OCI-LY7 (cell line): Measurements from ENCODE around the gene KLF3. TPM values are rescaled to one million over a fixed set of nuclear protein-coding genes. Genes with fewer than 3 reads are reported as not detected.

Experiments
- BruUV-seq: library from RNA; stranded (reverse); fragments of 400-500 nt; replicated peaks from 2 replicates; lab custom pipeline; 2021; lab: Mats Ljungman, UMichigan
- CTCF ChIA-PET: fragments of 300-600 bp; sonication (Branson Sonifier 250); formaldehyde crosslinking; loops from one replicate; lab custom pipeline; 2022; ENCODE audit warnings: antibody characterized with exemption; ENCODE audit not compliant: unreplicated experiment; lab: Charles Lee
- POLR2A ChIA-PET: fragments of 300-600 bp; sonication (Branson Sonifier 250); formaldehyde crosslinking; loops from one replicate; lab custom pipeline; 2022; ENCODE audit warnings: antibody characterized with exemption; lab: Charles Lee
- DNase-seq: peaks from one replicate; pipeline ENCODE4 v3.0.0-alpha.2; 2015; ENCODE audit warnings: low spot score
- H2AFZ ChIP-seq: fragments of 200-600 bp; sonication (generic), shearing (Covaris generic); 2 replicates; pipeline ENCODE4 v1.6.1; 2014; ENCODE audit warnings: mild to moderate bottlenecking, antibody characterized with exemption, low read length, moderate library complexity
- H3K27ac ChIP-seq: fragments of 200-600 bp; sonication (generic); 2 replicates; pipeline ENCODE4 v1.5.1; 2014; ENCODE audit warnings: mixed run types, low read depth, mild to moderate bottlenecking, moderate library complexity, low read length, inconsistent platforms; ENCODE audit not compliant: poor library complexity, severe bottlenecking
- H3K36me3 ChIP-seq: fragments of 200-600 bp; sonication (generic); 2 replicates; pipeline ENCODE4 v1.6.1; 2014; ENCODE audit warnings: mild to moderate bottlenecking, antibody characterized with exemption, low read length, moderate library complexity, mixed read lengths; ENCODE audit not compliant: insufficient read depth
- H3K4me1 ChIP-seq: fragments of 200-600 bp; sonication (generic); 2 replicates; pipeline ENCODE4 v1.5.1; 2014; ENCODE audit warnings: mild to moderate bottlenecking, low read length; ENCODE audit not compliant: insufficient read depth, poor library complexity, severe bottlenecking
- H3K4me2 ChIP-seq: fragments of 200-600 bp; sonication (generic); 2 replicates; pipeline ENCODE4 v1.6.1; 2014; ENCODE audit warnings: mild to moderate bottlenecking, low read length
- H3K4me3 ChIP-seq: fragments of 200-600 bp; sonication (generic); 2 replicates; pipeline ENCODE4 v1.5.1; 2014; ENCODE audit warnings: mild to moderate bottlenecking, low read depth, low read length; ENCODE audit not compliant: poor library complexity, severe bottlenecking
- H3K79me2 ChIP-seq: fragments of 200-600 bp; sonication (generic); 2 replicates; pipeline ENCODE4 v1.6.1; 2016; ENCODE audit warnings: low read depth, mild to moderate bottlenecking, low read length, moderate library complexity, mixed read lengths; ENCODE audit not compliant: insufficient read depth
- H3K9me2 ChIP-seq: fragments of 200-600 bp; sonication (generic); 2 replicates; pipeline ENCODE4 v1.6.1; 2016; ENCODE audit warnings: mild to moderate bottlenecking, low read length, mixed read lengths; ENCODE audit not compliant: insufficient read depth
- H3K9me3 ChIP-seq: fragments of 200-600 bp; sonication (generic); 2 replicates; pipeline ENCODE4 v1.6.1; 2014; ENCODE audit warnings: mild to moderate bottlenecking, mixed run types, low read length, mixed read lengths
- H4K20me1 ChIP-seq: fragments of 200-600 bp; sonication (generic); 2 replicates; pipeline ENCODE4 v1.6.1; 2014; ENCODE audit warnings: mild to moderate bottlenecking, antibody characterized with exemption, low read length, moderate library complexity, mixed read lengths; ENCODE audit not compliant: insufficient read depth
- CTCF ChIP-seq: fragments of 200-600 bp; sonication (generic); conservative IDR thresholded peaks from 2 replicates; pipeline ENCODE4 v1.5.1; 2014; ENCODE audit warnings: mild to moderate bottlenecking, antibody characterized with exemption, low read length, moderate library complexity, mixed read lengths
- EZH2phosphoT487 ChIP-seq: fragments of 200-600 bp; sonication (generic); IDR thresholded peaks from 2 replicates; pipeline ENCODE4 v1.6.1; 2018; ENCODE audit warnings: low read depth, borderline replicate concordance, mild to moderate bottlenecking, mixed run types, antibody characterized with exemption, low read length, moderate library complexity, mixed read lengths
- intact Hi-C: fragments of 100-400 bp; cut with micrococcal nuclease; formaldehyde crosslinking; loops from one replicate; pipeline ENCODE4 v1.10.0; 2022; ENCODE audit not compliant: unreplicated experiment
- total RNA-seq, 2 experiments: library from RNA; depleted of rRNA in 1 of 2; stranded (reverse); fragments of >200 nt in 1 of 2; shearing (Covaris generic) in 1 of 2; gene quantifications; 2 replicates each; pipeline ENCODE4 v1.2.3, GENCODE V29; 2014 to 2022

The KLF3 gene
- total RNA-seq, 2 experiments from 2014 or later, result 0.09 to 0.23 TPM

- no TSS peak for BruUV-seq
- Histone ChIP-seq H3K4me2 (no peak overlapping the region), H2AFZ (no peak overlapping the region), H3K36me3 (no peaks in the 10 kb centered on the region), H3K4me1 (peaks cover 4% of the 10 kb centered on the region), H3K27ac (no peak overlapping the region), H4K20me1 (no peaks in the 10 kb centered on the region), H3K79me2 (no peaks in the 10 kb centered on the region), H3K4me3 (no peak overlapping the region), H3K9me3 (no peaks in the 10 kb centered on the region), H3K9me2 (no peaks in the 10 kb centered on the region)
- POLR2A ChIA-PET, result no interaction called here
- no peak for TF ChIP-seq CTCF
- no peak for DNase-seq
- CTCF ChIA-PET, result interaction anchor here (0.8 kb wide), 1 partner anchor 493 kb away, joined by 3 read pairs; no protein-coding TSS in a partner anchor
- intact Hi-C loops, result loop anchor here (1.0 kb wide), 2 partner anchors 354 to 495 kb away; no protein-coding TSS in a partner anchor
These were observed 10.5 kb downstream of the KLF3 start for GRCh38 chr4:38674258-38675144.

GRCh38 chr4:38675146-38676121, 11.4 kb downstream of the KLF3 start:
- ChIA-PET CTCF (interaction anchor here (0.8 kb wide), 1 partner anchor 494 kb away, joined by 3 read pairs; no protein-coding TSS in a partner anchor), POLR2A (interaction anchor here (0.6 to 1.4 kb wide), 4 partner anchors 9 to 371 kb away, joined by 3 to 5 read pairs (median 4); no protein-coding TSS in a partner anchor)
- no peak overlapping the region for H3K27ac ChIP-seq
- H3K4me3 ChIP-seq, result no peak overlapping the region
- no peak overlapping the region for H3K4me2 ChIP-seq
- no peaks in the 10 kb centered on the region for H3K9me2 ChIP-seq
- no peak overlapping the region for H2AFZ ChIP-seq
- H3K9me3 ChIP-seq, result no peaks in the 10 kb centered on the region
- H4K20me1 ChIP-seq, result no peaks in the 10 kb centered on the region
- TF ChIP-seq EZH2phosphoT487 (no peak), CTCF (peak; percentile 99)
- intact Hi-C loops, result loop anchor here (1.0 kb wide), 2 partner anchors 355 to 496 kb away; no protein-coding TSS in a partner anchor
- peak; percentile 78 for DNase-seq
- no peaks in the 10 kb centered on the region for H3K36me3 ChIP-seq
- BruUV-seq, result no TSS peak
- H3K79me2 ChIP-seq, result no peaks in the 10 kb centered on the region
- H3K4me1 ChIP-seq, result peaks cover 4% of the 10 kb centered on the region
